HEK293T (cell line): ENCODE measurements around the gene DNAAF5.

ENCODE experiments used
- CTCF ChIA-PET: fragments of 350-600 bp; formaldehyde crosslinking; extraction: SDS; loops from one replicate; lab custom pipeline; 2021; ENCODE audit warnings: antibody characterized with exemption, inconsistent platforms; lab: Yijun Ruan, JAX
- POLR2A ChIA-PET: fragments of 350-600 bp; formaldehyde crosslinking; extraction: SDS; loops from one replicate; lab custom pipeline; 2020; ENCODE audit warnings: antibody characterized with exemption, inconsistent platforms; lab: Yijun Ruan, JAX
- DNase-seq: peaks from one replicate; pipeline ENCODE4 v3.0.0; 2012; ENCODE audit warnings: mixed read lengths; ENCODE audit errors: extremely low spot score
- ARNT ChIP-seq: fragments of 450-650 bp; IDR thresholded peaks from 2 replicates; pipeline ENCODE4 v1.6.1; 2017; ENCODE audit warnings: mild to moderate bottlenecking
- BHLHE40 ChIP-seq: fragments of 450-650 bp; IDR thresholded peaks from 2 replicates; pipeline ENCODE4 v1.6.1; 2016; ENCODE audit warnings: mild to moderate bottlenecking, moderate library complexity, borderline replicate concordance
- CTBP1 ChIP-seq: fragments of 450-650 bp; IDR thresholded peaks from 2 replicates; pipeline ENCODE4 v1.6.1; 2016; ENCODE audit warnings: borderline replicate concordance
- ELF4 ChIP-seq: fragments of 450-650 bp; IDR thresholded peaks from 2 replicates; pipeline ENCODE4 v1.6.1; 2017; ENCODE audit warnings: antibody characterized with exemption
- FOXA1 ChIP-seq: fragments of 450-650 bp; IDR thresholded peaks from 2 replicates; pipeline ENCODE4 v1.6.1; 2016; ENCODE audit warnings: mild to moderate bottlenecking
- FOXK2 ChIP-seq: fragments of 450-650 bp; IDR thresholded peaks from 2 replicates; pipeline ENCODE4 v1.6.1; 2016; ENCODE audit warnings: mild to moderate bottlenecking
- FOXM1 ChIP-seq: fragments of 450-650 bp; IDR thresholded peaks from 2 replicates; pipeline ENCODE4 v1.6.1; 2017; ENCODE audit warnings: mild to moderate bottlenecking, borderline replicate concordance
- HDGF ChIP-seq: fragments of 450-650 bp; IDR thresholded peaks from 2 replicates; pipeline ENCODE4 v1.6.1; 2017; ENCODE audit warnings: antibody characterized with exemption, borderline replicate concordance
- L3MBTL2 ChIP-seq: fragments of 450-650 bp; conservative IDR thresholded peaks from 2 replicates; pipeline ENCODE4 v1.6.1; 2016; ENCODE audit warnings: mild to moderate bottlenecking
- LEF1 ChIP-seq: fragments of 450-650 bp; IDR thresholded peaks from 2 replicates; pipeline ENCODE4 v1.6.1; 2017; ENCODE audit warnings: mild to moderate bottlenecking, borderline replicate concordance
- NFRKB ChIP-seq: fragments of 450-650 bp; IDR thresholded peaks from 2 replicates; pipeline ENCODE4 v1.6.1; 2016; ENCODE audit warnings: mild to moderate bottlenecking, moderate library complexity
- PKNOX1 ChIP-seq: fragments of 450-650 bp; IDR thresholded peaks from 2 replicates; pipeline ENCODE4 v1.6.1; 2016
- SP1 ChIP-seq: fragments of 450-650 bp; IDR thresholded peaks from 2 replicates; pipeline ENCODE4 v1.6.1; 2017
- SUZ12 ChIP-seq: fragments of 450-650 bp; IDR thresholded peaks from 2 replicates; pipeline ENCODE4 v1.6.1; 2016; ENCODE audit warnings: mild to moderate bottlenecking
- TARDBP ChIP-seq: fragments of 450-650 bp; IDR thresholded peaks from 2 replicates; pipeline ENCODE4 v1.6.1; 2016
- ZNF384 ChIP-seq: fragments of 450-650 bp; IDR thresholded peaks from 2 replicates; pipeline ENCODE4 v1.6.1; 2016

The DNAAF5 gene

DNA sequence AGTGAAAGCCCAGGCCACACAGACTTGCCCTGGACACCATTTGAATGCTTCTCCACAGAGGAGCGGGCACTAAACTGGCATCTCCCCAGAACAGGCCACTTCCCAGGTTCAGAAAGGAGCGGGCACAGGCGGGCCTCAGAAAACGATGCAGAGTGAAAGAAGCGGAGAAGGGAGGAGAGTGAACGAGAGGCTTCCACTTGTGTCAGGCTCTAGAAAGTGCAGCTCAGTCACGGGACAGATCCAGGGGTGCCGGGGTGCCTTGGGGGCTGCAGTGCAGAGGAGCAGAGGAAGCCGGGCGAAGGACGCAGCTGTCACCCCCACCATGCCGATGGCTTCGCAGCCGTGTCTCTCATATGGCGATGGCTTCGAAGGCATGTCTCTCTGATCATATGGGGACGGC is 26.7 kb downstream of the DNAAF5 start:
- TF ChIP-seq SUZ12 (no peak), TARDBP (no peak), FOXA1 (no peak), NFRKB (no peak), PKNOX1 (no peak)
- no peak for DNase-seq
- POLR2A ChIA-PET: no interaction called here
- CTCF ChIA-PET: no interaction called here

DNA sequence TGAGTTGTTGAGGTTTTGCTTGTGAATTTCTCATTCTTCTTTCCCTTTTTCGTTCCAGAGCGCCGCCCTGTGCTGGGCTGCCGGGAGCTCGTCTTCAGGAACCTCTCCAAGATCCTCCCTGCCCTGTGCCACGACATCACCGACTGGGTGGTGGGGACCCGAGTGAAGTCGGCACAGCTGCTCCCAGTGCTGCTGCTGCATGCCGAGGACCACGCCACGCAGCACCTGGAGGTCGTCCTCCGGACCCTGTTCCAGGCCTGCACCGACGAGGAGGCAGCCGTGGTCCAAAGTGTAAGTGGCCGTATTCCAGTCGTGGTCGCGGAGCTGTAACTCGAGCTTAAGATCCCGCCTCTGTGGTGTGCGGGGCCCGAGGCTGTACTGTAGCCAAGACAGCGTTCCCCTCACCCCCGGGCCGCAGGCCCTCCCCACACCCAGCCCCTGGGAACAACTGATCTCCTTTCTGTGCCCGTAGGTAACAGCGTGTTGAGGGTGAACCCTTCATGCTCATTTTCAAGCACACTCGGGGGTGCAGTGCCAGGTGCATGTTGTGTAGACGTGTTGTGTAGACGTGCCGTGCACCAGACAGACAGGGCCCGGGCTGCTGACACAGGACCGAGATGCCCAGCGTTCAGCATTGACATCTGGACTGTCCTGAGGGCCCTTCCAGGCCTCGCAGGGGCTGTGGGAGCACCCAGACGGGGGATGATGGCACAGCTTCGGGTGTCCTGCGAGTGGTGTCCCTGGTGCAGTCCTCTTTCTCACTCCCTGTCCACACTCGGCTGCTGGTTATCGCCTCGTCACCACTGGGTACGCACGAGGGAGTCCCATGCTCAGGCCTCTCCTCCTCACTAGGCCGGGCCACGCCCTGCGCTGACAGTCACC is 28.3 kb downstream of the DNAAF5 start:
- ChIA-PET POLR2A (no interaction called here), CTCF (interaction anchor here (0.7 kb wide), 1 partner anchor 13 kb away, joined by 3 read pairs; no protein-coding TSS in a partner anchor)
- TF ChIP-seq NFRKB: no peak
- TF ChIP-seq SP1: no peak
- TF ChIP-seq L3MBTL2: no peak
- no peak for TF ChIP-seq LEF1
- no peak for TF ChIP-seq HDGF
- TF ChIP-seq TARDBP: no peak
- no peak for TF ChIP-seq FOXK2
- no peak for TF ChIP-seq CTBP1
- no peak for TF ChIP-seq ARNT
- TF ChIP-seq SUZ12: no peak
- no peak for TF ChIP-seq ZNF384
- no peak for TF ChIP-seq PKNOX1
- no peak for DNase-seq

DNA sequence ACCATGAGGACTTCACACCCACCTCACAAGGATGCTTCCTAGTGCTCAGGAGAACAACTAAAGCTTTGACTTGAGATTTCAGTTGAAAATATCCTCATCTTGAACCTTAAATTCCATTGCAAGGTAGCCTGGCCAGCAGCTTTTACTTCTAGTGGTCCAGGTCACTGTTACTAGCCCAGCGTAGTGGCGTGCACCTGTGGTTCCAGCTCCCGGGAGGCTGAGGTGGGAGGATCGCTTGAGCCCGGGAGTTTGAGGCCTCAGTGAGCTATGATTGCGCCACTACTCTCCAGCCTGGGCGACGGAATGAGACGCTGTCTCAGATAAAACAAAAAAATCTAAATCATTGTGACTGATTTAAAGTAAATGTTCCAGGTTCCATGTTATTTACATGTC is 28.9 kb downstream of the DNAAF5 start:
- ChIA-PET POLR2A (no interaction called here), CTCF (interaction anchor here (0.7 kb wide), 1 partner anchor 13 kb away, joined by 3 read pairs; no protein-coding TSS in a partner anchor)
- DNase-seq: no peak
- no peak for TF ChIP-seq PKNOX1
- TF ChIP-seq L3MBTL2: no peak
- TF ChIP-seq SP1: no peak
- no peak for TF ChIP-seq ARNT
- no peak for TF ChIP-seq FOXK2
- TF ChIP-seq SUZ12: no peak
- no peak for TF ChIP-seq HDGF
- no peak for TF ChIP-seq CTBP1
- no peak for TF ChIP-seq BHLHE40
- no peak for TF ChIP-seq ELF4

DNA sequence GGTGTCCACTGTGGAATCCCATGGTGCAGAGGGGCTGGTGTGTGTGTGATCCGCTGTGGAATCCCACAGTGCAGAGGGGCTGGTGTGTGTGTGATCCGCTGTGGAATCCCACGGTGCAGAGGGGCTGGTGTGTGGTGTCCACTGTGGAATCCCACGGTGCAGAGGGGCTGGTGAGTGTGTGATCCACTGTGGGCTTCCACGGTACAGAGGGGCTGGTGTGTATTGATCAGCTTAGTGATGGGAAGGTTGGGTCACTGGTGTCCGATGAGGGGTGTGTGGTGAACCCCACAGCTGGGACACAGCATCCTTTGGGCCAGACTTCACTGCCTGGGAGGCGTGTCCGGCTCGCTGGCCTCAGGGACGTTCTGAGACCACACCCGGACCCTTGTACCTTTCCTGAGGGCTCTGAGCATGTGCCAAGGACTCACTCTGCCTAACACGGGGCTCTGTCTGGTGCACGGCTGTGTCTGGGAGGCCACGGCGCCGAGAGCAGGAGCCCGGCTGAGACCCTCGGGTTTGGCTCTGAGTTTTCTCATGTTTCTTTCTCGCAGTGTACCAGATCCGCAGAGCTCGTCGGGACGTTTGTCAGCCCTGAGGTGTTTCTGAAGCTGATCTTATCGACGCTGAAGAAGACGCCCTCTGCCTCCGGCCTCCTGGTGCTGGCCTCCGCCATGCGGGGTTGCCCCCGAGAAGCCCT is 29.9 kb downstream of the DNAAF5 start:
- TF ChIP-seq SUZ12 (no peak), ZNF384 (no peak), ELF4 (no peak), LEF1 (no peak), SP1 (no peak), L3MBTL2 (no peak), NFRKB (no peak), HDGF (no peak), FOXA1 (no peak), PKNOX1 (no peak), FOXK2 (no peak), BHLHE40 (no peak), CTBP1 (no peak)
- no peak for DNase-seq
- CTCF ChIA-PET: no interaction called here
- POLR2A ChIA-PET: no interaction called here

DNA sequence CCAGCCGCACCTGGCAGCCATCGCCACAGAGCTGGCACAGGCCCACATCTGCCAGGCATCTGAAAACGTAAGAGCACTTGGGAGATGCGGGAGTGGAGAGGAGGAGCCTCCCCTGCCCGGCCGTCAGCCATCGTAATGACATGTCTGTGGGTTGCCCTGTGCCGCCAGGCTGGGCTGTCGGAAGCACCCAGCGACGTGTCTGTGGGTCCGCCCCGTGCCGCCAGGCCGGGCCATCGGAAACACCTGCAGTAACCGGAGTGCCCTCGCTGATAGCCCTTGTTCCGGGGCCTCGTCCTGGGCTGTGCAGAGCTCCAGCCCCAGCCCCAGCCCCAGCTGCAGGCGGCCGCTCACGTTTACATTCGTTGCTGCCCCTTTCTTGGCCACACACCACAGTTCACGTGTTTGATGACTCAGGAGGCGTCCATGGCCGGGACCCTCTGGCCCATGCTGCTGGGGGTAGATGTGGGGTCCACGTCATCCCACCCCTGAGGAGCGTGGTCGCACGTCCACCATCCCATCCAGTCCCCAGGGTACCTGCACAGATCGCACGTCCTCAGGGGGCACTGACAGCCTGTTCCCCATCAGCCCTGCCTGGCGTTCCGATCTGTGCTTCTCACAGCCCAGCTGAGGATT is 30.5 kb downstream of the DNAAF5 start:
- no peak for DNase-seq
- TF ChIP-seq TARDBP (no peak), FOXK2 (no peak), LEF1 (no peak), FOXM1 (no peak), HDGF (no peak), CTBP1 (no peak), ZNF384 (no peak), L3MBTL2 (no peak), ELF4 (no peak), SP1 (no peak), PKNOX1 (no peak), NFRKB (no peak), SUZ12 (no peak), ARNT (no peak), BHLHE40 (no peak), FOXA1 (no peak)
- CTCF ChIA-PET: no interaction called here
- POLR2A ChIA-PET: no interaction called here
